ENCODE results near the gene HSPA1B. TPM values are rescaled to one million over a fixed set of nuclear protein-coding genes. Genes with fewer than 3 reads are reported as not detected.
"Not testable (repeated sequence)": the region's sequence is repeated elsewhere in the genome, so short reads cannot be mapped to it uniquely, and the experiment has no call there.

HSPA1B gene
- total and polyA plus RNA-seq, 5 donors, result 110 to 299 (median 168) TPM

DNA sequence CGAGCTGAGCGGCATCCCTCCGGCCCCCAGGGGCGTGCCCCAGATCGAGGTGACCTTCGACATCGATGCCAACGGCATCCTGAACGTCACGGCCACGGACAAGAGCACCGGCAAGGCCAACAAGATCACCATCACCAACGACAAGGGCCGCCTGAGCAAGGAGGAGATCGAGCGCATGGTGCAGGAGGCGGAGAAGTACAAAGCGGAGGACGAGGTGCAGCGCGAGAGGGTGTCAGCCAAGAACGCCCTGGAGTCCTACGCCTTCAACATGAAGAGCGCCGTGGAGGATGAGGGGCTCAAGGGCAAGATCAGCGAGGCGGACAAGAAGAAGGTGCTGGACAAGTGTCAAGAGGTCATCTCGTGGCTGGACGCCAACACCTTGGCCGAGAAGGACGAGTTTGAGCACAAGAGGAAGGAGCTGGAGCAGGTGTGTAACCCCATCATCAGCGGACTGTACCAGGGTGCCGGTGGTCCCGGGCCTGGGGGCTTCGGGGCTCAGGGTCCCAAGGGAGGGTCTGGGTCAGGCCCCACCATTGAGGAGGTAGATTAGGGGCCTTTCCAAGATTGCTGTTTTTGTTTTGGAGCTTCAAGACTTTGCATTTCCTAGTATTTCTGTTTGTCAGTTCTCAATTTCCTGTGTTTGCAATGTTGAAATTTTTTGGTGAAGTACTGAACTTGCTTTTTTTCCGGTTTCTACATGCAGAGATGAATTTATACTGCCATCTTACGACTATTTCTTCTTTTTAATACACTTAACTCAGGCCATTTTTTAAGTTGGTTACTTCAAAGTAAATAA is 10.2 kb upstream of the HSPA1B start:
- H3K9me3 ChIP-seq (ENCODE audit: control insufficient read depth, low read length); H3K27me3 ChIP-seq (ENCODE audit: control insufficient read depth, insufficient read depth); H3K4me1 ChIP-seq (ENCODE audit: control insufficient read depth, insufficient read depth, low read length); ATAC-seq; intact Hi-C loops (cut with DNase I): not testable (repeated sequence)
- peak in 2 of 3 donors; percentile 66 to 67 for DNase-seq
- Histone ChIP-seq H3K27ac (ENCODE audit: low read length) (peak overlapping the region; percentile 43), H3K4me3 (ENCODE audit: low read length) (peak overlapping the region; percentile 89)
- WGBS, result 18% methylated on average over 15 of the region's 37 CpGs

GRCh38 chr6:31817929-31818511 is 9.5 kb upstream of the HSPA1B start:
- H3K9me3 ChIP-seq (ENCODE audit: control insufficient read depth, low read length); intact Hi-C loops (cut with DNase I); H3K4me1 ChIP-seq (ENCODE audit: control insufficient read depth, insufficient read depth, low read length); DNase-seq; H3K27me3 ChIP-seq (ENCODE audit: control insufficient read depth, insufficient read depth); ATAC-seq: not testable (repeated sequence)
- H3K4me3 ChIP-seq (ENCODE audit: low read length), result peak overlapping the region; percentile 89
- H3K27ac ChIP-seq (ENCODE audit: low read length), result peak overlapping the region; percentile 70
- WGBS, result 39% methylated on average over 8 of the region's 8 CpGs

DNA sequence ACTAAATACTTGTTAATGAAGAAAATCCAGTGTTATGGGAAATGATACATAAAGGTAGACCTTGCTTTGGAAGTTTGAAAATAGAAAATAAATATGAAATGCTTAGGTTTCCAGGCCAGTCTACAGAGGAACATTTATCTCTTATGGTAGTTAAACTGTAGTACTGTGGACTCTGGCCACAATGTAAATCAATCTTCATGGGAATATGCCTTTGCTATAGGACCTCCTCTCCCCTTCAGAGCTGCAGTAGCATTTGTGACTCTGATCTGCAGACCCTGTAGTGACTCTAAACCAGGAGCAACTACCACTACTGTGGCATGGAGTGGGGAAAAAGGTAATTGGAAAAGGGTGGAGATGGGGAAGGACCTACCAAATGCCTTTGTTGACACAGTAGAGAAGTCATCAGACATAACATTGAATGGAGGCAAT is 7.7 kb upstream of the HSPA1B start:
- Histone ChIP-seq H3K4me1 (ENCODE audit: control insufficient read depth, insufficient read depth, low read length) (no peaks in the 10 kb centered on the region), H3K27me3 (ENCODE audit: control insufficient read depth, insufficient read depth) (no peaks in the 10 kb centered on the region), H3K4me3 (ENCODE audit: low read length) (no peak overlapping the region), H3K27ac (ENCODE audit: low read length) (peak overlapping the region; percentile 97), H3K9me3 (ENCODE audit: control insufficient read depth, low read length) (no peaks in the 10 kb centered on the region)
- DNase-seq, result no peak
- ATAC-seq, result no peak
- intact Hi-C loops (cut with DNase I), result no loop called here

- H3K9me3 ChIP-seq (ENCODE audit: control insufficient read depth, low read length); H3K27ac ChIP-seq (ENCODE audit: low read length); DNase-seq; H3K27me3 ChIP-seq (ENCODE audit: control insufficient read depth, insufficient read depth); ATAC-seq; intact Hi-C loops (cut with DNase I); H3K4me3 ChIP-seq (ENCODE audit: low read length); H3K4me1 ChIP-seq (ENCODE audit: control insufficient read depth, insufficient read depth, low read length): not testable (repeated sequence)
- 94% methylated on average over 10 of the region's 10 CpGs for WGBS
These were observed 7.1 kb upstream of the HSPA1B start for GRCh38 chr6:31820399-31820798.

DNA sequence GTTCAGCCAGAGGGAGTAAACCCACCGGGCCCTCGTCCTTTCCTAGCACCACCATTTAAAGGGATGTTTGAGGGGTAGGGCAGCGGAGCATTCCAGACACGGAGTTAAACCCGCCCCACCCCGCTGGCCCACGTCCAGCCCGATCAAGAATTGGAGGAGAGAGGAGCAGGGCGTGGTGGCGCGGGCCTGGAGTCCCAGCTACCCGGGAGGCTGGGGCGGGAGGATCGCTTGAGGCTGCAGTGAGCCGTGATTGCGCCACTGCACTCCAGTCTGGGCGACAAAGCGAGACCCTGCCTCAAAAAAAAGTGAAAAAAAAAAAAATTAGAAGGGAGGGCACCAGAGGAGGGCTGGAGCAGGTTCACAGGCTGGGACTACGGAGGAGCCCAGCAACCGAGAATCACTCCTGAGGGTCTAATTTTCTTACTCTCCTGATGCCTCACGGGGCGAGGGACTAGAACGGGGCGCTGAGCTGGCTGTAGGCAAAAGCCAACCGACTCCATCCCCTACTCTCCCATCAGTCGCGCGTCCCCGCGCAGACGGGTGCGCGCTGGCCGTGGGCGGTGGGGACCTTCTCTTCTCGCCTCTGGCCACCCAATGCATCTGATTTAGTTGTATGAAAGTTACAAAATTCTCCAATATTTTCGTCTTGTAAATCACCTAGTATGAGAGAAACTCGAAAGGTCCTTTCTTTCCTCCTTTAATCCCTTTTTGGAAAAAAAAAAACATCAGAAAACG is 6.1 kb upstream of the HSPA1B start:
- Histone ChIP-seq H3K27ac (ENCODE audit: low read length) (peak overlapping the region; percentile 96), H3K27me3 (ENCODE audit: control insufficient read depth, insufficient read depth) (no peaks in the 10 kb centered on the region), H3K4me3 (ENCODE audit: low read length) (peak overlapping the region; percentile 60), H3K9me3 (ENCODE audit: control insufficient read depth, low read length) (no peaks in the 10 kb centered on the region), H3K4me1 (ENCODE audit: control insufficient read depth, insufficient read depth, low read length) (peaks cover 4% of the 10 kb centered on the region)
- intact Hi-C loops (cut with DNase I), result no loop called here
- 4% methylated on average over 39 of the region's 39 CpGs for WGBS
- peak; percentile 87 to 93 (median 91) for DNase-seq
- ATAC-seq, result peak; percentile 65 to 68

- no peaks in the 10 kb centered on the region for H3K9me3 ChIP-seq (ENCODE audit: control insufficient read depth, low read length)
- H3K4me3 ChIP-seq (ENCODE audit: low read length), result peak overlapping the region; percentile 60
- H3K27ac ChIP-seq (ENCODE audit: low read length), result peak overlapping the region; percentile 100
- H3K27me3 ChIP-seq (ENCODE audit: control insufficient read depth, insufficient read depth), result no peaks in the 10 kb centered on the region
- 1% methylated on average over 24 of the region's 25 CpGs for WGBS
- ATAC-seq (peak; percentile 73 to 79), DNase-seq (peak; percentile 88 to 92 (median 91))
- H3K4me1 ChIP-seq (ENCODE audit: control insufficient read depth, insufficient read depth, low read length), result peaks cover 5% of the 10 kb centered on the region
- intact Hi-C loops (cut with DNase I), result no loop called here
These were observed 5.3 kb upstream of the HSPA1B start for GRCh38 chr6:31822036-31822821.

- ATAC-seq, result not testable (repeated sequence)
These were observed 3.8 kb upstream of the HSPA1B start for GRCh38 chr6:31823592-31824196.

DNA sequence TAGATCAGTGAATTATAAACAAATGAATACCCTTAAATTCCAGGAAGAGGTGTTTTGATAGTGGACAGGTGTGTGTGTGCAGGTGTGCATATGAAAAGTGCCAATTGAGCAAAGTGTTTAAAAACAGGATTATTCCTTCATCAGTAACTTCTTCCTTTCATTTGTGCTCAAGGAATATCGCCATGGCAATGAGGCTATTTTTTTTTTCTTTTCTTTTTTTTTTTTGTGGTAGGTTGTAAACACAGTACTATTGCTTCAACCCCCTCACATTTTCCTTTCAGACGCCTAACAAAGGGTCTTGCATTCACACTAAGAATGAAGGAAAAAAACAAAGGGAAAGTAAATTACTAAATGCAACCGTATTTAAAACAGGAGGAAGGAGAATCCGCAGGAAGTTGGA is 2.0 kb upstream of the HSPA1B start:
- DNase-seq (no peak), ATAC-seq (no peak)
- intact Hi-C loops (cut with DNase I), result no loop called here
- Histone ChIP-seq H3K4me1 (ENCODE audit: control insufficient read depth, insufficient read depth, low read length) (peaks cover 5% of the 10 kb centered on the region), H3K27ac (ENCODE audit: low read length) (no peak overlapping the region), H3K4me3 (ENCODE audit: low read length) (no peak overlapping the region), H3K27me3 (ENCODE audit: control insufficient read depth, insufficient read depth) (no peaks in the 10 kb centered on the region), H3K9me3 (ENCODE audit: control insufficient read depth, low read length) (no peaks in the 10 kb centered on the region)
- 69% methylated on average over 4 of the region's 4 CpGs for WGBS

More at GRCh38 chr6:31823592-31824196, 3.8 kb upstream of the HSPA1B start:
- H3K4me3 ChIP-seq (ENCODE audit: low read length); intact Hi-C loops (cut with DNase I); H3K27me3 ChIP-seq (ENCODE audit: control insufficient read depth, insufficient read depth); H3K27ac ChIP-seq (ENCODE audit: low read length); H3K9me3 ChIP-seq (ENCODE audit: control insufficient read depth, low read length); H3K4me1 ChIP-seq (ENCODE audit: control insufficient read depth, insufficient read depth, low read length): not testable (repeated sequence)
- DNase-seq, result peak in 1 of 3 donors; percentile 17
- WGBS, result 85% methylated on average over 9 of the region's 9 CpGs

GRCh38 chr6:31826793-31827285 is 699 bp upstream of the HSPA1B start:
- Histone ChIP-seq H3K27ac (ENCODE audit: low read length) (peak overlapping the region; percentile 98), H3K9me3 (ENCODE audit: control insufficient read depth, low read length) (no peaks in the 10 kb centered on the region), H3K4me1 (ENCODE audit: control insufficient read depth, insufficient read depth, low read length) (peaks cover 5% of the 10 kb centered on the region), H3K4me3 (ENCODE audit: low read length) (peak overlapping the region; percentile 47), H3K27me3 (ENCODE audit: control insufficient read depth, insufficient read depth) (no peaks in the 10 kb centered on the region)
- intact Hi-C loops (cut with DNase I), result loop anchor here in 1 of 4 donors (2.0 kb wide), 1 partner anchor 98 kb away; the partner anchor contains the start of gene DDAH2
- DNase-seq, result peak; percentile 93 to 96 (median 95)
- ATAC-seq, result peak; percentile 74 to 77
- 0% methylated on average over 13 of the region's 13 CpGs for WGBS
